ENCODE data around the gene COL23A1. TPM values are rescaled to one million over a fixed set of nuclear protein-coding genes. Genes with fewer than 3 reads are reported as not detected.

Gene COL23A1
- total and polyA plus RNA-seq, 2 of the 13 experiments (the other 11 are each of a cell fraction or from before 2014, with no cell fraction given): not detected

- ATAC-seq (no peak), FAIRE-seq (no peak), DNase-seq (ENCODE audit: low spot score) (no peak)
- no TSS peak for BruUV-seq (replicated peaks)
- Histone ChIP-seq H3K4me2 (ENCODE audit: low read depth, low read length) (no peak overlapping the region), H2AFZ (ENCODE audit: low read length) (no peak overlapping the region), H3K27ac (ENCODE audit: extremely low read length, insufficient read depth, low read length) (no peak overlapping the region), H3K79me2 (ENCODE audit: insufficient read depth, low read length) (no peaks in the 10 kb centered on the region), H3K4me3 (replicated peaks in 1 of 3; ENCODE audit: insufficient read depth in 1 of 3, low read depth in 2 of 3, low read length in 3 of 3) (no peak overlapping the region), H3K36me3 (replicated peaks in 1 of 2; ENCODE audit: control insufficient read depth in 1 of 2, insufficient read depth in 2 of 2, low read length in 2 of 2) (no peaks in the 10 kb centered on the region), H3K9ac (ENCODE audit: insufficient read depth, low read depth, low read length) (no peak overlapping the region), H4K20me1 (ENCODE audit: insufficient read depth, low read length) (0 out of 2 replicates have a peak, but pooled peaks cover 4% of the 10 kb centered on the region), H3K9me3 (ENCODE audit: low read length) (no peaks in the 10 kb centered on the region), H3K4me1 (ENCODE audit: insufficient read depth, low read length) (no peaks in the 10 kb centered on the region), H3K27me3 (ENCODE audit: control insufficient read depth in 1 of 2, insufficient read depth in 2 of 2, low read length in 2 of 2) (peaks cover 5 to 29% of the 10 kb centered on the region in 2 experiments; a peak in 4 of 5 replicates)
- 24% methylated on average over 7 of the region's 7 CpGs for WGBS (ENCODE audit: low lambda C conversion rate)
- in situ Hi-C loops (cut with HindIII; ENCODE audit: extremely low pct_ligation_motif_present, low pct_unique_long_range_greater_than_20kb): no loop called here
- ChIA-PET CTCF (ENCODE audit: low intra/inter-chr PET ratio, low total read pairs) (no interaction called here), POLR2A (no interaction called here)
- intact Hi-C loops (cut with micrococcal nuclease; ENCODE audit: unreplicated experiment): no loop called here
- TF ChIP-seq HNRNPH1 (optimal IDR thresholded peaks at IDR 0.05; ENCODE audit: low read depth, low read length): no peak
- TF ChIP-seq MAFK (conservative IDR thresholded peaks at IDR 0.05 in 1 of 2, IDR thresholded peaks at IDR 0.05 in 1 of 2; ENCODE audit: low read length in 2 of 2): peak in 1 of 2 experiments; percentile 26; a peak in 2 of 4 replicates
- TF ChIP-seq NBN (conservative IDR thresholded peaks at IDR 0.05): no peak
These were observed 59.7 kb downstream of the COL23A1 start for GRCh38 chr5:178530526-178530925.

- 0 out of 2 replicates have a peak, but pooled peaks cover 4% of the 10 kb centered on the region for H4K20me1 ChIP-seq (ENCODE audit: insufficient read depth, low read length)
- H3K4me3 ChIP-seq (replicated peaks in 1 of 3; ENCODE audit: insufficient read depth in 1 of 3, low read depth in 2 of 3, low read length in 3 of 3): no peak overlapping the region
- no peak overlapping the region for H3K9ac ChIP-seq (ENCODE audit: insufficient read depth, low read depth, low read length)
- H3K4me2 ChIP-seq (ENCODE audit: low read depth, low read length): no peak overlapping the region
- ChIA-PET POLR2A (no interaction called here), CTCF (ENCODE audit: low intra/inter-chr PET ratio, low total read pairs) (no interaction called here)
- no peaks in the 10 kb centered on the region for H3K9me3 ChIP-seq (ENCODE audit: low read length)
- no TSS peak for BruUV-seq (replicated peaks)
- H2AFZ ChIP-seq (ENCODE audit: low read length): no peak overlapping the region
- H3K36me3 ChIP-seq (replicated peaks in 1 of 2; ENCODE audit: control insufficient read depth in 1 of 2, insufficient read depth in 2 of 2, low read length in 2 of 2): no peaks in the 10 kb centered on the region
- 31% methylated on average over 10 of the region's 11 CpGs for WGBS (ENCODE audit: low lambda C conversion rate)
- H3K27me3 ChIP-seq (ENCODE audit: control insufficient read depth in 1 of 2, insufficient read depth in 2 of 2, low read length in 2 of 2): peaks cover 3 to 29% of the 10 kb centered on the region in 2 experiments; a peak in 3 of 5 replicates
- ATAC-seq (no peak), FAIRE-seq (no peak), DNase-seq (ENCODE audit: low spot score) (no peak)
- intact Hi-C loops (cut with micrococcal nuclease; ENCODE audit: unreplicated experiment): no loop called here
- in situ Hi-C loops (cut with HindIII; ENCODE audit: extremely low pct_ligation_motif_present, low pct_unique_long_range_greater_than_20kb): no loop called here
- TF ChIP-seq, protein P1, sequence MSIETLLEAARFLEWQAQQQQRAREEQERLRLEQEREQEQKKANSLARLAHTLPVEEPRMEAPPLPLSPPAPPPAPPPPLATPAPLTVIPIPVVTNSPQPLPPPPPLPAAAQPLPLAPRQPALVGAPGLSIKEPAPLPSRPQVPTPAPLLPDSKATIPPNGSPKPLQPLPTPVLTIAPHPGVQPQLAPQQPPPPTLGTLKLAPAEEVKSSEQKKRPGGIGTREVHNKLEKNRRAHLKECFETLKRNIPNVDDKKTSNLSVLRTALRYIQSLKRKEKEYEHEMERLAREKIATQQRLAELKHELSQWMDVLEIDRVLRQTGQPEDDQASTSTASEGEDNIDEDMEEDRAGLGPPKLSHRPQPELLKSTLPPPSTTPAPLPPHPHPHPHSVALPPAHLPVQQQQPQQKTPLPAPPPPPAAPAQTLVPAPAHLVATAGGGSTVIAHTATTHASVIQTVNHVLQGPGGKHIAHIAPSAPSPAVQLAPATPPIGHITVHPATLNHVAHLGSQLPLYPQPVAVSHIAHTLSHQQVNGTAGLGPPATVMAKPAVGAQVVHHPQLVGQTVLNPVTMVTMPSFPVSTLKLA (IDR thresholded peaks at IDR 0.05): peak; percentile 41; the same call in 1 of the 2 replicates
- TF ChIP-seq MTF2 (CRISPR knock-in tag; IDR thresholded peaks at IDR 0.05; ENCODE audit: borderline replicate concordance): no peak
- H3K27ac ChIP-seq (ENCODE audit: extremely low read length, insufficient read depth, low read length): no peak overlapping the region
- H3K79me2 ChIP-seq (ENCODE audit: insufficient read depth, low read length): no peaks in the 10 kb centered on the region
- H3K4me1 ChIP-seq (ENCODE audit: insufficient read depth, low read length): no peaks in the 10 kb centered on the region
These were observed 61.1 kb downstream of the COL23A1 start for GRCh38 chr5:178529080-178529479.
